ENCODE measurements around the gene ADGRL3. TPM values are rescaled to one million over a fixed set of nuclear protein-coding genes. Genes with fewer than 3 reads are reported as not detected.
"Not testable (repeated sequence)": the region's sequence is repeated elsewhere in the genome, so short reads cannot be mapped to it uniquely, and the experiment has no call there.

The ADGRL3 gene
- total RNA-seq, 1 donor from 2014 or later = 31.3 TPM

DNA sequence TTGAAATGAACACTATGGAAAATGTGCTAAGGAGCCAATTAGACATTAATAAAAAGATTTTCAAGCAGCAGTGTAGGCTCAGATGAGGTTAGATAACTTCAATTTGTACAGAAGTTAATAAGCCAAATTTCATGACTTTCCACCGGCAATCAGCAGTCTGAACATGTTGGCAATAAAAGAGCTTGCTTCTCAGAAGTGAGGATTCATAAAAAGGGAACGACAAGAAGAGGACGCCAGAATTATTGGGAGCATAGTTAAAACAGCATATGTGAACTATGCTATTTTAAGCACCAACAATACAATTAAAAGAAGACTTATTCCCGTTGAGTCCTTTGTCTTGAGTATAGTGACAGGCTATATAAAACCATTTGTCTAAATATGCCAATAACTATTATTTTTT lies 785.3 kb downstream of the ADGRL3 start:
- H3K36me3 ChIP-seq (ENCODE audit: insufficient read depth, low read length) = no peaks in the 10 kb centered on the region

GRCh38 chr4:61986929-61987328 lies 786.8 kb downstream of the ADGRL3 start:
- H3K27ac Mint-ChIP-seq (ENCODE audit: unreplicated experiment); H2AFZ ChIP-seq (ENCODE audit: low read depth, low read length); H3K4me1 ChIP-seq (ENCODE audit: insufficient read depth, low read length); H3K36me3 ChIP-seq (ENCODE audit: insufficient read depth, low read length); H3K4me3 ChIP-seq (ENCODE audit: insufficient read depth, low read depth, low read length); H3K4me2 ChIP-seq (ENCODE audit: low read length); H3K79me2 ChIP-seq (ENCODE audit: insufficient read depth, low read length); H3K4me1 Mint-ChIP-seq (ENCODE audit: low read depth, unreplicated experiment); H3K27me3 ChIP-seq (ENCODE audit: insufficient read depth, low read length); H3K36me3 Mint-ChIP-seq (ENCODE audit: low read depth, unreplicated experiment); H3K27me3 Mint-ChIP-seq (ENCODE audit: low read depth, unreplicated experiment); H4K20me1 ChIP-seq (ENCODE audit: insufficient read depth, low read length); FAIRE-seq; H3K9me3 Mint-ChIP-seq (ENCODE audit: unreplicated experiment); H3K4me3 Mint-ChIP-seq (ENCODE audit: unreplicated experiment); H3K27ac ChIP-seq (ENCODE audit: low read depth, low read length); DNase-seq (ENCODE audit: low read depth); H3K9me3 ChIP-seq (ENCODE audit: insufficient read depth, low read depth, low read length); H3K9ac ChIP-seq (ENCODE audit: low read length): not testable (repeated sequence)

More for the DNA sequence above, 785.3 kb downstream of the ADGRL3 start:
- Histone ChIP-seq H3K9me3 (ENCODE audit: insufficient read depth, low read depth, low read length) (no peaks in the 10 kb centered on the region), H3K4me1 (ENCODE audit: insufficient read depth, low read length) (no peaks in the 10 kb centered on the region), H2AFZ (ENCODE audit: low read depth, low read length) (no peak overlapping the region), H3K27me3 (ENCODE audit: insufficient read depth, low read length) (no peaks in the 10 kb centered on the region), H3K4me2 (ENCODE audit: low read length) (no peak overlapping the region), H3K4me3 (ENCODE audit: insufficient read depth, low read depth, low read length) (no peak overlapping the region), H3K79me2 (ENCODE audit: insufficient read depth, low read length) (no peaks in the 10 kb centered on the region), H3K9ac (ENCODE audit: low read length) (no peak overlapping the region), H4K20me1 (ENCODE audit: insufficient read depth, low read length) (no peaks in the 10 kb centered on the region), H3K27ac (ENCODE audit: low read depth, low read length) (no peak overlapping the region)
- H3K27ac Mint-ChIP-seq (ENCODE audit: unreplicated experiment) = no peak overlapping the region
- no peak overlapping the region for H3K4me3 Mint-ChIP-seq (ENCODE audit: unreplicated experiment)
- no peaks in the 10 kb centered on the region for H3K27me3 Mint-ChIP-seq (ENCODE audit: low read depth, unreplicated experiment)
- FAIRE-seq (no peak), DNase-seq (ENCODE audit: low read depth) (no peak)
- H3K36me3 Mint-ChIP-seq (ENCODE audit: low read depth, unreplicated experiment) = no peaks in the 10 kb centered on the region
- H3K4me1 Mint-ChIP-seq (ENCODE audit: low read depth, unreplicated experiment) = no peaks in the 10 kb centered on the region
- H3K9me3 Mint-ChIP-seq (ENCODE audit: unreplicated experiment) = no peaks in the 10 kb centered on the region
- no peak for TF ChIP-seq EZH2 (IDR thresholded peaks at IDR 0.05; ENCODE audit: insufficient read depth, low read length)
- no peak for TF ChIP-seq CTCF (IDR thresholded peaks at IDR 0.05; ENCODE audit: insufficient read depth, low read depth, low read length)

GRCh38 chr4:61992351-61992750 lies 792.2 kb downstream of the ADGRL3 start:
- H3K4me3 Mint-ChIP-seq (ENCODE audit: unreplicated experiment) = no peak overlapping the region
- no peaks in the 10 kb centered on the region for H3K27me3 Mint-ChIP-seq (ENCODE audit: low read depth, unreplicated experiment)
- no peak overlapping the region for H3K9ac ChIP-seq (ENCODE audit: low read length)
- no peaks in the 10 kb centered on the region for H3K9me3 ChIP-seq (ENCODE audit: insufficient read depth, low read depth, low read length)
- no peak overlapping the region for H3K27ac ChIP-seq (ENCODE audit: low read depth, low read length)
- H3K27me3 ChIP-seq (ENCODE audit: insufficient read depth, low read length) = no peaks in the 10 kb centered on the region
- H3K36me3 Mint-ChIP-seq (ENCODE audit: low read depth, unreplicated experiment) = no peaks in the 10 kb centered on the region
- H3K36me3 ChIP-seq (ENCODE audit: insufficient read depth, low read length) = no peaks in the 10 kb centered on the region
- no peak overlapping the region for H3K27ac Mint-ChIP-seq (ENCODE audit: unreplicated experiment)
- H3K4me3 ChIP-seq (ENCODE audit: insufficient read depth, low read depth, low read length) = no peak overlapping the region
- FAIRE-seq (no peak), DNase-seq (ENCODE audit: low read depth) (no peak)
- no peak overlapping the region for H3K4me2 ChIP-seq (ENCODE audit: low read length)
- H3K9me3 Mint-ChIP-seq (ENCODE audit: unreplicated experiment) = no peaks in the 10 kb centered on the region
- no peaks in the 10 kb centered on the region for H3K4me1 ChIP-seq (ENCODE audit: insufficient read depth, low read length)
- no peaks in the 10 kb centered on the region for H3K4me1 Mint-ChIP-seq (ENCODE audit: low read depth, unreplicated experiment)
- H3K79me2 ChIP-seq (ENCODE audit: insufficient read depth, low read length) = no peaks in the 10 kb centered on the region
- H4K20me1 ChIP-seq (ENCODE audit: insufficient read depth, low read length) = no peaks in the 10 kb centered on the region
- no peak overlapping the region for H2AFZ ChIP-seq (ENCODE audit: low read depth, low read length)
- TF ChIP-seq EZH2 (IDR thresholded peaks at IDR 0.05; ENCODE audit: insufficient read depth, low read length) (no peak), CTCF (IDR thresholded peaks at IDR 0.05; ENCODE audit: insufficient read depth, low read depth, low read length) (no peak)
